Esophagus muscularis mucosa (tissue), 4 donors: ENCODE results near the gene FOLR2.

Source experiments
- CTCF ChIP-seq, 3 experiments: fragments of 200-600 bp in 2 of 3; fragments of 450-650 bp in 1 of 3; sonication (generic) in 2 of 3; IDR thresholded peaks; one replicate each; pipeline ENCODE4 v1.5.1; 2017 to 2019; ENCODE audit warnings: antibody characterized with exemption in 3 of 3, mild to moderate bottlenecking in 2 of 3, moderate library complexity in 1 of 3
- EP300 ChIP-seq: sonication (generic); formaldehyde crosslinking; IDR thresholded peaks from one replicate; pipeline ENCODE4 v1.6.1; 2017; ENCODE audit warnings: antibody characterized with exemption
- POLR2A ChIP-seq: fragments of 450-650 bp; IDR thresholded peaks from one replicate; pipeline ENCODE4 v1.6.1; 2017; ENCODE audit warnings: antibody characterized with exemption, moderate library complexity, mild to moderate bottlenecking, low read depth
- POLR2AphosphoS5 ChIP-seq, 2 donors: sonication (generic); formaldehyde crosslinking; IDR thresholded peaks; one replicate each; pipeline ENCODE4 v1.6.1; 2017; ENCODE audit warnings: antibody characterized with exemption in 2 of 2

- TF ChIP-seq POLR2A = no peak
- TF ChIP-seq CTCF (IDR thresholded peaks at IDR 0.05) = no peak
- TF ChIP-seq POLR2AphosphoS5 (IDR thresholded peaks at IDR 0.05) = no peak
- TF ChIP-seq EP300 = no peak
Observed at GRCh38 chr11:72232260-72233055, 15.9 kb downstream of the FOLR2 start.
